ENCODE results near the gene VSIG4. TPM values are rescaled to one million over a fixed set of nuclear protein-coding genes. Genes with fewer than 3 reads are reported as not detected.

The VSIG4 gene
- total and polyA plus RNA-seq, 2 experiments from 2014 or later: 3.2 to 8.8 TPM

GRCh38 chrX:66024570-66024969, 15.3 kb downstream of the VSIG4 start:
- no peaks in the 10 kb centered on the region for H3K9me2 ChIP-seq (replicated peaks; ENCODE audit: insufficient read depth)
- TF ChIP-seq EZH2 (IDR thresholded peaks at IDR 0.05; ENCODE audit: borderline replicate concordance) (no peak), CTCF (IDR thresholded peaks at IDR 0.05; ENCODE audit: poor library complexity) (no peak), EZH2phosphoT487 (IDR thresholded peaks at IDR 0.05; ENCODE audit: low read depth, severe bottlenecking, unreplicated experiment) (no peak)
- H3K27ac ChIP-seq: no peak overlapping the region
- H3K4me2 ChIP-seq: no peak overlapping the region
- no peaks in the 10 kb centered on the region for H3K9me3 ChIP-seq (ENCODE audit: low read depth)
- 56% methylated on average over 2 of the region's 2 CpGs for WGBS (ENCODE audit: low lambda C conversion rate, missing lambda C conversion rate)
- DNase-seq (ENCODE audit: low spot score): no peak
- H3K27me3 ChIP-seq: no peaks in the 10 kb centered on the region
- no peak overlapping the region for H3K4me3 ChIP-seq
- H4K20me1 ChIP-seq (ENCODE audit: insufficient read depth, poor library complexity, severe bottlenecking): no peaks in the 10 kb centered on the region
- no peaks in the 10 kb centered on the region for H3K79me2 ChIP-seq
- H3K4me1 ChIP-seq (ENCODE audit: insufficient read depth): no peaks in the 10 kb centered on the region
- H2AFZ ChIP-seq: no peak overlapping the region
- H3K36me3 ChIP-seq (replicated peaks; ENCODE audit: insufficient read depth, low read depth): no peaks in the 10 kb centered on the region

DNA sequence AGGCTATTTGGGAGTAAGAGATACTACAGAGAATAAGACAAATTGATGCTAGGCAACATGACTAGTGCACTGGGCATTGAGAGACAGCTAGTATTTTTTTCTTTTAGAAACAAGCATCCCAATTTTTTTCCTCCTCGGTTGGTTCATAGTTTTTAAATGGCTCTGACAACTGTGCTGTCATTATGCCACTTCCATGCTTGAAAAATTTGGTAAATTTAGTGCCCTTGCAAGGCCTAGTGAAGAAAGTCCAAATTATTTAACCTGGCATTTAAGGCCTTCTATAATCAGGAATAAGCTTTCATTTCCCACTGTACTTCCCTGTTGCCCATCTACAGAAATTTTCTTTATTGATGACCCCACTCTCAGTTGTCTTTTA, 15.8 kb downstream of the VSIG4 start:
- Histone ChIP-seq H2AFZ (no peak overlapping the region), H3K36me3 (replicated peaks; ENCODE audit: insufficient read depth, low read depth) (no peaks in the 10 kb centered on the region), H3K27ac (no peak overlapping the region), H3K4me1 (ENCODE audit: insufficient read depth) (no peaks in the 10 kb centered on the region), H4K20me1 (ENCODE audit: insufficient read depth, poor library complexity, severe bottlenecking) (no peaks in the 10 kb centered on the region), H3K79me2 (no peaks in the 10 kb centered on the region), H3K4me3 (no peak overlapping the region), H3K27me3 (no peaks in the 10 kb centered on the region), H3K4me2 (no peak overlapping the region), H3K9me3 (ENCODE audit: low read depth) (no peaks in the 10 kb centered on the region), H3K9me2 (replicated peaks; ENCODE audit: insufficient read depth) (no peaks in the 10 kb centered on the region)
- DNase-seq (ENCODE audit: low spot score): no peak
- no peak for TF ChIP-seq CTCF (IDR thresholded peaks at IDR 0.05; ENCODE audit: poor library complexity)
- TF ChIP-seq EZH2 (IDR thresholded peaks at IDR 0.05; ENCODE audit: borderline replicate concordance): no peak
- TF ChIP-seq EZH2phosphoT487 (IDR thresholded peaks at IDR 0.05; ENCODE audit: low read depth, severe bottlenecking, unreplicated experiment): no peak
- WGBS (ENCODE audit: low lambda C conversion rate, missing lambda C conversion rate): 74% methylated on average over 1 of the region's 1 CpG

DNA sequence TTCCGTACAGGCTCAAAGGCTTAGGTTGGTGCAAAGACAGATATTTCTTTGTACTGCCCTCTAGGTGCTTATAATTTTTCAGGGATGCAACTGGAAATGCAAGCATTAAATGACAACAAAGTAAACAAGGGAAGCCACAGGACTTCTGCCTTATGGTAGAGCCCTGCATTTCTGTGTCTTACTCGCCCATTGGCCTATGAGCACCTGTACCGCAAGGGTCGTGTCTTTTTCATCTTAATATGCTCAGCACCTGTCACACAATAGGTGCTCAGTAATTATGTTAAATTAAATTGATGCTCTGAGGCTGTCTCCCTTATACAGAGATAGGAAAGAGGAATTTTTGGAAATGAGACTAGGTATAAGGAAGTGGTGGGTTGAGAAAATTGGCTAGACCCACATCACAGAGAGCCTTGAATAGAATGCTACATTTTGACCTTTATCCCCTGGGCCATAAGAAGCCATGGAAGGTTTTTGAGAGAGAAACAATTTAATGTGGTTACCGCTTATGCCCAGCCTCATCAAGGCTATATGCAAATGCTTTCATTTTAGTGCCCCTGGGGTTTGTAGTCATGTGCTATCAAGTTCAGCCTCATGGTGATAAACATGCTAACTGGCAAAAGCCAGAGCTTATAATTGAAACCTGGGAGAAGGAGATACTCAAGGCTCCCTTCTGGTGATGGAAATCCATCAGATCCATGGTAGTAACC, 16.3 kb downstream of the VSIG4 start:
- no peaks in the 10 kb centered on the region for H3K4me1 ChIP-seq (ENCODE audit: insufficient read depth)
- no peaks in the 10 kb centered on the region for H3K79me2 ChIP-seq
- H2AFZ ChIP-seq: no peak overlapping the region
- H3K4me2 ChIP-seq: no peak overlapping the region
- no peaks in the 10 kb centered on the region for H4K20me1 ChIP-seq (ENCODE audit: insufficient read depth, poor library complexity, severe bottlenecking)
- H3K4me3 ChIP-seq: no peak overlapping the region
- TF ChIP-seq CTCF (IDR thresholded peaks at IDR 0.05; ENCODE audit: poor library complexity) (no peak), EZH2phosphoT487 (IDR thresholded peaks at IDR 0.05; ENCODE audit: low read depth, severe bottlenecking, unreplicated experiment) (no peak), EZH2 (IDR thresholded peaks at IDR 0.05; ENCODE audit: borderline replicate concordance) (no peak)
- no peaks in the 10 kb centered on the region for H3K36me3 ChIP-seq (replicated peaks; ENCODE audit: insufficient read depth, low read depth)
- WGBS (ENCODE audit: low lambda C conversion rate, missing lambda C conversion rate): 84% methylated on average over 5 of the region's 5 CpGs
- no peaks in the 10 kb centered on the region for H3K9me2 ChIP-seq (replicated peaks; ENCODE audit: insufficient read depth)
- no peak overlapping the region for H3K27ac ChIP-seq
- no peak for DNase-seq (ENCODE audit: low spot score)
- no peaks in the 10 kb centered on the region for H3K27me3 ChIP-seq
- H3K9me3 ChIP-seq (ENCODE audit: low read depth): no peaks in the 10 kb centered on the region

Data from hepatocyte (in vitro differentiated cells).